Stimulated activated CD8-positive, alpha-beta memory T cell treated with anti-CD3 and anti-CD28 coated beads, Interleukin-12 subunit alpha, Interleukin-12 subunit beta, amount 100 ng/mL, for 4 hours (primary cell): ENCODE results near the gene C10orf105.

ENCODE experiments used
- DNase-seq: peaks from one replicate; pipeline ENCODE4 v3.0.0-alpha.2; 2020; ENCODE audit warnings: low read depth

C10orf105 gene

GRCh38 chr10:71715860-71716259 is 3.7 kb downstream of the C10orf105 start:
- no peak for DNase-seq

GRCh38 chr10:71715026-71715425 is 4.6 kb downstream of the C10orf105 start:
- DNase-seq: no peak

DNA sequence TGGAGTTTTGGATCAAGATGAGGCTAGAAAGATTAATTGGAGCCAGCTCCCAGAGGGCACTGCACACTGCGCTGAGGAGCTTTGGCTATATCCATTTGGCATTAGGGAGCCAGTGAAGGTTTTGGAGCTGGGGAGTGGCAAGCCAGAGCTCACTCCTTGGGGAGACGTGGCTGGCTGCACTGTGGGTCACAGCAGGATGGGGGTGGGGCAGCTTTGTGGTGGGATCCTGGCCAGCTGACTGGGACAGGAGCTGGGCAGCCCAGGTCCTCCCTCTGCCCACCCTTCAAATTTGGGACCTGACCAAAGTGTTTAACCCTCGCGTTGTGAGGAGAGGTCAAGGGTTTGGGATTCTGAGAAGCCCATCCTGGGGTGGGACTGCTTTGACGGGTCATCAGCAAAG is 5.0 kb downstream of the C10orf105 start:
- no peak for DNase-seq

DNA sequence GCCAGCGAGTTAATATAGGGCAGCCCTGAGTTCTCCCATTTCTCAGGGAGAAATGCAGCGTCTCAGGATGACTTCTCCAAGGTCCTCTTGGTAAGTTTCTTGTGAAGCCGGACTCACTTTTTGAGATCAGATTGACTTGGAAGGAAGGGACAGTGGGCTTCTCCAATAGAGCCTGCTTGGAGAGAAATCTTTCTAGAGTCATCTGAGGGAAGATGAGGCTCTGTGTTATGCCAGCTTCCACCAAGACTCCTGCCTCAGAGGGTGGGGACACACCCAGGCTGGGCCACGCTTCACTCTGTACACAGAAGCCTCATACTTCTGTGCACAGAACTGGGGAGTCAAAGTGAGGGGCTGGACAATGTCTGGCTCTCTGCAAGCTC is 5.6 kb downstream of the C10orf105 start:
- DNase-seq: no peak

DNA sequence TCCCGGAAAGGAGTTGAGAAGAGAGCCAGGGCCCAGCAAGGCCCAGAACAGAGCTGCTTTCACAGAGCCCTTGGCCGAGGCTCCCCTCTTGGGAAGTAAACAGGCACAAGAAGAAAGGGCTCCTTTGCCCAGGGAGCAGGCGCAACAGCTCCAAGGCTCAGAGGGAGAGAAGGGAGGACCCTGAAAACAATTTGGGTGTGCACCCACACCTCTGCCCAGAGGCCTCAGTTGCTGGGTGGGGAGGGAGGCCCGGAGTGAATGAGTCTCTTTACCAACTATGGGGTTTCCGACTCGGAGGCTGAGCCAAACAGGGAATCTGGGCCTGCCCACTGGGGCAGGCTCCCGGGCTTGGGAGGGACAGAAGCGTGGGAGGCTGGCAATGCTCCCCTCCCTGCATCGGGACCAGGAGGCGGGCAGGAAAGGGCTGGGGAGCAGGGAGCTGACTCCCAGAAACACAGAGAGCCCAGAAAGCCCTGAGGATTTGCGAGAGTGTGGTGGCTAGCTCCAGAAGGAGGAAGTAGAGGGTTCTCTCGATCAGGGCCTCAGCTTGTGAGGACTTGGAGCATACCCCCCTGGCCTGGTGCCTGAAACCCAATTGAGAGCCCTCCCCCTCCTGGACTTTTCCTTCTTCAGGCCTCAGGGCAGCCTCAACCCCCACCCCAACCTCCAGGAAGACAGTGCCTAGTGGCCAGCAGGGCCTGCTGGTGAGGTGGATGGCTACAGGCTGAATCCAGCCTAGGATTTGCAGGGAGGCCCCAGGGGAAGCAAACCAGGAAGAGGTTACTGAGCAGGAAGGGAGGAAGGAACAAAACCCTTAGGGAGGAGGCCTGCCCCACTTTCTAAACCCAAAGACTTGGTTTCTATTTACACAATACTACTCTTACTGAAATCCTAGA is 6.2 kb downstream of the C10orf105 start:
- no peak for DNase-seq

DNA sequence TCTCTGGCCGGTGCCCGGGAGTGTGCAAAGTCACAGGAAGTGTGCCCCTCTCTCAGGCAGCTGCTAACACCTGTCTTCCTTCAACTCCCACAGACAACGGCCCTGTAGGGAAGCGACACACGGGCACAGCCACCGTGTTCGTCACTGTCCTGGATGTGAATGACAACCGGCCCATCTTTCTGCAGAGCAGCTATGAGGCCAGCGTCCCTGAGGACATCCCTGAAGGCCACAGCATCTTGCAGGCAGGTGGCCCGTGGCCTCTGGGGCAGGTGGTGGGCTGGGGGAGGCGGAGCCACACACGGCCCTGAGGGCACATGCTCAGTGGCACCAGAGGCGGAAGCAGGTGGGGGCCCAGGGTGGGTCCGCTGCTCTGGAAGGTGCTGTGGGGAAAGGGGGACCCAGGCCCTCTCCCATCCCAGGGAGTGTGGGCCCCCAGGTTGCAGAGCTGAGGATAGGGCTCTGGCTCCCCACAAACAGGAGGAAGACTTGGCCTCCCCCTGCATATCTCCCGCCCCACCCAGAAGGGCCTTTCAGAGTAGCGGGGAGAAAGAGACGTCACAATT is 6.9 kb downstream of the C10orf105 start:
- DNase-seq: no peak

GRCh38 chr10:71712170-71712569 is 7.4 kb downstream of the C10orf105 start:
- DNase-seq: no peak

- no peak for DNase-seq
Measured at GRCh38 chr10:71711052-71711623, 8.4 kb downstream of the C10orf105 start.

DNA sequence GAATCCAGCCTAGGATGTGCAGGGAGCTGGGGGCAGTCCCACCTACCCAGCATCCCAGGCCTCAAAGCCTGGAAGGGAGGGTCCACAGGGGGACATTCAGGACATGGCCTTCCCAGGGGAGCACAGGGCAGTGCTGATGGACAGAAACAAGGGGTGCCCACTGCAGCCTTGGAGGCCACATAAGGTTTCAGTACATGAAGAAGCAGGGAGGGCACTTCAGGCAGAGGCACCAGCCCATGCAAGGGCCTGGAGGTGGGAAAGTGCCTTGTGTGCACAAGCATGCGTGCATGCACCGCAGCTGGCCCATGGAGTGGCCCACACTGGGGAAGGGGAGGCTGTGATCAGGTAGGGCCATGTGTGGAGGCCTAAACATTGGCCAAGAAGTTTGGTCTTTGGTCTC is 9.1 kb downstream of the C10orf105 start:
- DNase-seq: no peak

- no peak for DNase-seq
Measured at GRCh38 chr10:71708897-71709882, 10.4 kb downstream of the C10orf105 start.

DNA sequence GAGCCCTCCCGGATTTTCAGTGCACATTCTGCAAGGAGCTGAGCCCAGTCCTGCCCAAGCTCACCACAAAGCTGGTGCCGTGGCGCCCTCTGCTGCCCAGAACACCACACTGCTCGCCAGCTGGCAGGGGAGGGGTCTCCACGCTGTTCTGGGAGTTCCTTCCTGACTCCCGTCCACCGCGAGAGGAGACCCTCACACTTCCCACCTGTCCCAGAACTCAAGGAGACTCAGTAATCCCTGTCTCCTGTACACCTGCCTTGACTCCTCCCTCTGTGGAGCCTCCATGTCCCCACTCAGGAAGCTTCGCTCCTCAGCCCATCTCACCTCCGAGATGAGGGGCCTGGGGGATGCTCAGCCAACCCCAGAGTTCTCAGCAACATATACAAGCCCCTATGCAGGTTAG is 11.3 kb downstream of the C10orf105 start:
- peak; percentile 40 for DNase-seq

GRCh38 chr10:71707240-71707789 is 12.3 kb downstream of the C10orf105 start:
- no peak for DNase-seq

DNA sequence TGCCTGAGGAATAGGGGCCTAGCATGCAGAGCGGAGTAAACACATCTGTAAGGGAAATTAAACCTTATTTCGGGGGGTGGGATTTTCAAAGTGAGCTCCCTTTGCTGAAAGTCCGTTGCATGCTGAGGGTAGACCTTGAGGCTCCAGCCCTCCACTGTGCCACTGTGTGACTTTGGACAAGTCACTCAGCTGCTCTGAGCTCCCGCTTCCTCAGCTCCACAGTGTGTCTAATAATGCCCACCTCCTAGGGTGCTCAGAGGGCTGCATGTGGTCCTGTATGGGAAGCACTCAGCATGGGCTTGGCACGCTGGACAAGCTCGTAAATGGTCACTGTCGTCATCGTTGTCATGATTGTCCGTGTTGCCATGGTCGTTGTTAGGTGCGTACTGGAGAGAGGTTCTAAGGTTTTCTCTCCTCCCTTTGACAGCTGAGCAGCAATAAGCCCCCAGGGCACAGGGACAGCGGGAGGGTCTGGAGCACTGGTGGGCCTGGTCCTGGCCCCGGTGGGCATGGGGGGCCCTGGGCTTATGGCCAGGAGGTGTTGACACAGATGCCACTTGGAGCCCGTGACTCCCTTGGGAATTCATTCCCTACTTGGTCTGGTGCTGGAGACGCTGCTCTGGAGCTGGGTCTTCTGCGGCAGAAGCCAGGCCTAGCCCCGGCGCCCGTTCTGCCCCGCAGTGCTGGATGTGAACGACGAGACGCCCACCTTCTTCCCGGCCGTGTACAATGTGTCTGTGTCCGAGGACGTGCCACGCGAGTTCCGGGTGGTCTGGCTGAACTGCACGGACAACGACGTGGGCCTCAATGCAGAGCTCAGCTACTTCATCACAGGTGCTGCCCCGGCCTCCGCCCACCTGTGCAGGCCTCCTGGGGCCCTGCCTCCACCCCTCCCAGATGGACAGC is 13.1 kb downstream of the C10orf105 start:
- no peak for DNase-seq

DNA sequence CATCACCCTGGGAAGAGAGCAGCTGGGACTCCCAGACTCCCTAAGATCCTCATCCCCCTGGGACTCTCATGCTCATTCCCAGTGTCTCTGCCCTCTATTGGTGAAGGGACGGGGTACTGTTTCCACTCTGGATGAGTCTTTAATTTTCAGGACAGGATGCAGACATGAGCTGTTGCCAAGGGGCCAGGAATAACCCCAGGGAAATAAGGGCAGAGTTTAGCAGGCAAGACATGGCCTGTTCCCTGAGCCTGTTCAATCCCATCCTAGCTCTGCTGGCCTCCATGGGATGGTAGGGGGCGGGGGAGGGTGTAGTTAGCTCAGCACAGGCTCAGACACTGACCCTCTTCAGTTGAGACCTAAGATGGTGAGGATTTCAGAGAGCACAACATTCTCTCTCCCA is 14.0 kb downstream of the C10orf105 start:
- no peak for DNase-seq

DNA sequence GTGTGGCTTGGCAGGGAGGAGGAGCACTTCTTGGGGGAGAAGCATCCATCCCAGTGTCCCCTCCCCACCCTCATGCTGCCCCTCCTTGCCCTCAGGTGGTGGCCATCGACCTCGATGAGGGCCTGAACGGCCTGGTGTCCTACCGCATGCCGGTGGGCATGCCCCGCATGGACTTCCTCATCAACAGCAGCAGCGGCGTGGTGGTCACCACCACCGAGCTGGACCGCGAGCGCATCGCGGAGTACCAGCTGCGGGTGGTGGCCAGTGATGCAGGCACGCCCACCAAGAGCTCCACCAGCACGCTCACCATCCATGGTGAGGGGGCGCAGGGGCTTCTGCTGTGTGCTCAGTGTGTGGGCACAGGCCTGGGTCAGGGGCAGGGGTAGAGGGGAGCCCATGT is 14.8 kb downstream of the C10orf105 start:
- no peak for DNase-seq

DNA sequence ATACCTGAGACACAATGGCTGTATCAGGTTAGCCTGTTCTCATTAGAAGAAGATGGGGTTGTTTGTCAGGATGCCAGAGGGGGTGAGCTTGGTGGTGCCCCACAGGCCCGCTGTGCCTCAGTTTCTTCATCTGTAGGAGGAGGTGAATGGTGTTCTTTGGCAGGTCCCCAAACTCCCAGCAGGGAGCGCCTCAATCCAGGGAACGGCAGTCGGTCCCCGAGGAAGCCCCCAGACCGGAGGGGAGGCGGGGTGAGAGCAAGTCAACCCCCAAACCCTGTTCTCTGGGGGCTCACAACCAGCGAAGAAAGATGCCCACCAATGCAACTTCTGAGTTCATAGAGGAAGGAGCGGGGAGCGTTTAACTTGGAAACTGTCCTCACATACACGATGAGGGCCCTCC is 16.0 kb downstream of the C10orf105 start:
- DNase-seq: no peak

DNA sequence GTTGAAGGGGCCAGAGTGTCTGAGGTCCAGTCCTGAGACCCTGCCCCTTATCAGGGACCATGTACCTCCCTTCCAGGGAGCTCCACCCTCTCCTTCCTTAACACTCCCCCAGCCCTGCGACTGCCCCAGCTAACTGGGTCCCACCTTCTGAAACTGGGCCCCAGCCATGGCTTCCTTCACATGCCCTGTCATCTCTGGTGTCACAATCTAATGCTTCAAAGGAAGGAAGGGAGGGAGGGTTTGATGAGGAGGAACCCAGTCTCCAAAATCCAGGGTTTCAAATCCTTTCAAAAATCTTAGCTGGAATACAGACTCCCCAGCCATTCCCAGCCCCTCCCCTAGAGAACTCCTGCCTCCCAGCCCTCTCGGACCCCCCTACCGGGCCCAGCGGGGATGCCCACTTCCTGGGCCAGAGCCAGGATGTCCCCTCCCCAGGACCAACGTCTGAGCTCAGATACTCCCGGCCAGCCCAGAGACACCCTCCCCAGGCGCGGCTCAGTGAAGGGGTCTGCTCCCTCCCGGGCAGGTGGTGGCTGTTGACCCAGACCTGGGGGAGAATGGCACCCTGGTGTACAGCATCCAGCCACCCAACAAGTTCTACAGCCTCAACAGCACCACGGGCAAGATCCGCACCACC is 18.0 kb downstream of the C10orf105 start:
- no peak for DNase-seq

- no peak for DNase-seq
Measured at GRCh38 chr10:71700731-71701368, 18.7 kb downstream of the C10orf105 start.

GRCh38 chr10:71698737-71699136 is 20.8 kb downstream of the C10orf105 start:
- DNase-seq: no peak
